Panc1 (cell line): Measurements from ENCODE around the gene IGFBP3. TPM values are rescaled to one million over a fixed set of nuclear protein-coding genes. Genes with fewer than 3 reads are reported as not detected.

Experiments used
- ATAC-seq: fragments of 200-7000 bp; cut with Tn5 transposase; 2 replicates; pipeline ENCODE4 v1.9.1; 2020; ENCODE audit warnings: mild to moderate bottlenecking, moderate library complexity
- BruUV-seq: library from RNA; stranded (reverse); fragments of 400-500 nt; replicated peaks from 2 replicates; lab custom pipeline; 2021; lab: Mats Ljungman, UMichigan
- CTCF ChIA-PET: fragments of 300-600 bp; sonication (Branson Sonifier 250); formaldehyde crosslinking; loops from one replicate; lab custom pipeline; 2022; ENCODE audit warnings: antibody characterized with exemption; lab: Charles Lee
- POLR2A ChIA-PET: fragments of 300-600 bp; sonication (Branson Sonifier 250); formaldehyde crosslinking; loops from one replicate; lab custom pipeline; 2022; ENCODE audit warnings: antibody characterized with exemption; lab: Charles Lee
- DNase-seq: peaks from one replicate; pipeline ENCODE4 v3.0.0-alpha.2; 2010; ENCODE audit warnings: low read depth, low spot score
- H3K27ac ChIP-seq: 2 replicates; pipeline ENCODE4 v1.5.1; 2011; ENCODE audit warnings: mild to moderate bottlenecking, low read length, inconsistent platforms
- H3K27me3 ChIP-seq: fragments of 200-500 bp; sonication (Bioruptor generic); 2 replicates; pipeline ENCODE4 v1.6.0; 2014; ENCODE audit warnings: low read length, inconsistent platforms; ENCODE audit not compliant: control insufficient read depth, insufficient read depth
- H3K36me3 ChIP-seq: fragments of 200-500 bp; sonication (Bioruptor generic); 2 replicates; pipeline ENCODE4 v1.5.1; 2014; ENCODE audit warnings: inconsistent platforms, mild to moderate bottlenecking, low read length, moderate library complexity; ENCODE audit not compliant: control insufficient read depth, insufficient read depth
- H3K4me1 ChIP-seq: 2 replicates; pipeline ENCODE4 v1.5.1; 2011; ENCODE audit warnings: inconsistent platforms, mild to moderate bottlenecking, low read length, moderate library complexity; ENCODE audit not compliant: control insufficient read depth, insufficient read depth
- H3K4me3 ChIP-seq, 2 experiments: 2 replicates each; pipeline ENCODE4 v1.5.1; 2011 to 2012; ENCODE audit warnings: low read depth in 2 of 2, low read length in 2 of 2, mild to moderate bottlenecking in 2 of 2, inconsistent platforms in 1 of 2, moderate library complexity in 1 of 2
- H3K9me3 ChIP-seq: fragments of 200-500 bp; sonication (Bioruptor generic); 2 replicates; pipeline ENCODE4 v1.5.1; 2014; ENCODE audit warnings: low read depth, mild to moderate bottlenecking, inconsistent platforms, low read length, moderate library complexity; ENCODE audit not compliant: control insufficient read depth, insufficient read depth
- POLR2AphosphoS5 ChIP-seq: IDR thresholded peaks from 2 replicates; pipeline ENCODE4 v1.6.1; 2012; ENCODE audit warnings: mild to moderate bottlenecking, low read depth, low read length, moderate library complexity
- SIN3A ChIP-seq: IDR thresholded peaks from 2 replicates; pipeline ENCODE4 v1.6.1; 2012; ENCODE audit warnings: low read depth, mild to moderate bottlenecking, low read length, moderate library complexity, borderline replicate concordance; ENCODE audit not compliant: insufficient read depth
- TCF7L2 ChIP-seq: IDR thresholded peaks from 2 replicates; pipeline ENCODE4 v1.6.1; 2011; ENCODE audit warnings: mild to moderate bottlenecking, low read depth, low read length, inconsistent platforms
- in situ Hi-C: cut with HindIII; loops from 2 replicates; pipeline ENCODE4 v1.10.0; 2016; ENCODE audit warnings: low sequenced_read_pairs, low pct_unique_long_range_greater_than_20kb
- intact Hi-C: fragments of 100-400 bp; cut with micrococcal nuclease; formaldehyde crosslinking; loops from one replicate; pipeline ENCODE4 v1.10.0; 2022; ENCODE audit not compliant: unreplicated experiment
- total RNA-seq: library from RNA; stranded (reverse); gene quantifications from one replicate; pipeline ENCODE4 v1.2.1, GENCODE V29; 2021; ENCODE audit not compliant: unreplicated experiment
- TF ChIP-seq, protein P1 (sequence below): fragments of 450-650 bp; IDR thresholded peaks from 2 replicates; pipeline ENCODE4 v1.5.1; 2017; ENCODE audit warnings: mild to moderate bottlenecking
- TF ChIP-seq, protein P2 (sequence below), 2 experiments: IDR thresholded peaks; 2 replicates each; pipeline ENCODE4 v1.6.1; 2011 to 2012; ENCODE audit warnings: low read depth in 2 of 2, control low read depth in 1 of 2, low read length in 1 of 2, mild to moderate bottlenecking in 1 of 2, moderate library complexity in 1 of 2; ENCODE audit not compliant: insufficient read depth in 1 of 2

Gene IGFBP3
- total RNA-seq, 1 experiment from 2014 or later, result 6.0 TPM

DNA sequence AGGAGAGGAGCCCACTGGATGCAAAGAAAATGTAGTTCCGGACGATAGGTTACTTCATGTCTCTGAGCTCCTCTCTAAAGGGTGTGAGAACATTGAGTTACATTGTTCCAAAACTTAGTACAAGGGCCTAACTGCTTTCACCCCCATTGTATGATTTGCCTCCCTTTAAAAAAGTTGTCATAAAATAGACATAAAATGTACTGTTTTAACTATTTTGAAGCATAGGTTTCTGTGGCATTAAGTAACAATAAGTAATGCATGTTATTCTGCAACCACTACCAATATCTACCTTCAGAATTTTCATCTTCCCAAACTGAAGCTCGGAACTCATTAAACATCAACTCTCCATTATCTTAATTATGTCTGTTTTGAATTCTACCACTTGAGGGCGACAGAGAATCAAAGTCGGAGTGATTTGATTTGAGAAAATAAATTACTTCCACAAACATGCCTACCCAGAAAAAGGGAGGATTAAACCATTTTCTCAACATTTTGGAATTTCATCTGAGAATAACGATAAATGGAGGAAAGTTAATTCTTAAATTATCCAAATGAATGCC is 30.1 kb downstream of the IGFBP3 start:
- no peak overlapping the region for H3K27ac ChIP-seq
- ATAC-seq (no peak), DNase-seq (no peak)
- no peaks in the 10 kb centered on the region for H3K36me3 ChIP-seq
- H3K4me1 ChIP-seq, result no peaks in the 10 kb centered on the region; the same call in 1 of the 2 replicates
- H3K4me3 ChIP-seq, result no peak overlapping the region
- intact Hi-C loops (loop anchor here (1.0 kb wide), 1 partner anchor 1289 kb away; no protein-coding TSS in a partner anchor), in situ Hi-C loops (no loop called here)
- CTCF ChIA-PET, result interaction anchor here (0.6 kb wide), 1 partner anchor 524 kb away, joined by 9 read pairs; no protein-coding TSS in a partner anchor
- POLR2A ChIA-PET, result no interaction called here
- BruUV-seq, result no TSS peak
- no peaks in the 10 kb centered on the region for H3K9me3 ChIP-seq
- H3K27me3 ChIP-seq, result peaks cover 37% of the 10 kb centered on the region
- no peak for TF ChIP-seq TCF7L2
- TF ChIP-seq, protein P1, sequence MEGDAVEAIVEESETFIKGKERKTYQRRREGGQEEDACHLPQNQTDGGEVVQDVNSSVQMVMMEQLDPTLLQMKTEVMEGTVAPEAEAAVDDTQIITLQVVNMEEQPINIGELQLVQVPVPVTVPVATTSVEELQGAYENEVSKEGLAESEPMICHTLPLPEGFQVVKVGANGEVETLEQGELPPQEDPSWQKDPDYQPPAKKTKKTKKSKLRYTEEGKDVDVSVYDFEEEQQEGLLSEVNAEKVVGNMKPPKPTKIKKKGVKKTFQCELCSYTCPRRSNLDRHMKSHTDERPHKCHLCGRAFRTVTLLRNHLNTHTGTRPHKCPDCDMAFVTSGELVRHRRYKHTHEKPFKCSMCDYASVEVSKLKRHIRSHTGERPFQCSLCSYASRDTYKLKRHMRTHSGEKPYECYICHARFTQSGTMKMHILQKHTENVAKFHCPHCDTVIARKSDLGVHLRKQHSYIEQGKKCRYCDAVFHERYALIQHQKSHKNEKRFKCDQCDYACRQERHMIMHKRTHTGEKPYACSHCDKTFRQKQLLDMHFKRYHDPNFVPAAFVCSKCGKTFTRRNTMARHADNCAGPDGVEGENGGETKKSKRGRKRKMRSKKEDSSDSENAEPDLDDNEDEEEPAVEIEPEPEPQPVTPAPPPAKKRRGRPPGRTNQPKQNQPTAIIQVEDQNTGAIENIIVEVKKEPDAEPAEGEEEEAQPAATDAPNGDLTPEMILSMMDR, result peak; percentile 81; the same call in 1 of the 2 replicates

DNA sequence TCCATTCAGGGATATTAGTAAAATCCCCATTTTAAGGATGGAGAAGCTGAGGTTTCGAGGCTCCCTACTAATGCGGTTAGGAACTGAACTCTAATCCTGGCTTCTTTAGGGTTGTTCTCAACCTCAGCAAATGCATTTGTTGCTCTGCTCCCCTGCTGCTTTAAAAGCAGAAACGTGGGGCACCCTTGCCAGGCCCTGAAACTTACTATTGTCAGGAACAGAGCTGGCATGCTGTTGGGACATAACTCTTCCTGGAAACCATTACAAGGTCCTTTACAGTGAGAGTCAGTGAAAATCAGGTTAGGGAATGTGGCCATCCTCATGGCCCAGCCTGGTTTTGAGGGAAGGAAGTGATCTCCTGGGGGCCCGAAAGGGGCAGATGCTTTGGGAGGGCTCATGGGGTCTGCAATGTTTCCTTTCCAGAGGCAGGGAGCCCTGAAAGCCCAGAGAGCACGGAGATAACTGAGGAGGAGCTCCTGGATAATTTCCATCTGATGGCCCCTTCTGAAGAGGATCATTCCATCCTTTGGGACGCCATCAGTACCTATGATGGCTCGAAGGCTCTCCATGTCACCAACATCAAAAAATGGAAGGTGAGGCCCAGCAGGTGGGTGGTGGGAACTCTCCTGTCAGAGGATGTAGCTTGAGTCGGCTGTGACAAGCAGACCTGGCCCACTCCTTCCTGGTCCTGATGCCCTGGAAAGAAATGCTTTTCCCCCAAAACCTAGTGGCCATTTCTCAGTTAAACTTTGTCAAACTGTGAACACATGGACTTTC is 30.8 kb downstream of the IGFBP3 start:
- Histone ChIP-seq H3K36me3 (no peaks in the 10 kb centered on the region), H3K4me3 (no peak overlapping the region), H3K4me1 (no peaks in the 10 kb centered on the region; the same call in 1 of the 2 replicates), H3K27ac (no peak overlapping the region), H3K9me3 (no peaks in the 10 kb centered on the region), H3K27me3 (peaks cover 35% of the 10 kb centered on the region)
- no peak for DNase-seq
- in situ Hi-C loops, result no loop called here
- CTCF ChIA-PET, result no interaction called here
- intact Hi-C loops, result no loop called here
- POLR2A ChIA-PET, result no interaction called here
- TF ChIP-seq, protein P1, result no peak
- TF ChIP-seq TCF7L2 (no peak), POLR2AphosphoS5 (no peak), SIN3A (no peak)
- TF ChIP-seq, protein P2, sequence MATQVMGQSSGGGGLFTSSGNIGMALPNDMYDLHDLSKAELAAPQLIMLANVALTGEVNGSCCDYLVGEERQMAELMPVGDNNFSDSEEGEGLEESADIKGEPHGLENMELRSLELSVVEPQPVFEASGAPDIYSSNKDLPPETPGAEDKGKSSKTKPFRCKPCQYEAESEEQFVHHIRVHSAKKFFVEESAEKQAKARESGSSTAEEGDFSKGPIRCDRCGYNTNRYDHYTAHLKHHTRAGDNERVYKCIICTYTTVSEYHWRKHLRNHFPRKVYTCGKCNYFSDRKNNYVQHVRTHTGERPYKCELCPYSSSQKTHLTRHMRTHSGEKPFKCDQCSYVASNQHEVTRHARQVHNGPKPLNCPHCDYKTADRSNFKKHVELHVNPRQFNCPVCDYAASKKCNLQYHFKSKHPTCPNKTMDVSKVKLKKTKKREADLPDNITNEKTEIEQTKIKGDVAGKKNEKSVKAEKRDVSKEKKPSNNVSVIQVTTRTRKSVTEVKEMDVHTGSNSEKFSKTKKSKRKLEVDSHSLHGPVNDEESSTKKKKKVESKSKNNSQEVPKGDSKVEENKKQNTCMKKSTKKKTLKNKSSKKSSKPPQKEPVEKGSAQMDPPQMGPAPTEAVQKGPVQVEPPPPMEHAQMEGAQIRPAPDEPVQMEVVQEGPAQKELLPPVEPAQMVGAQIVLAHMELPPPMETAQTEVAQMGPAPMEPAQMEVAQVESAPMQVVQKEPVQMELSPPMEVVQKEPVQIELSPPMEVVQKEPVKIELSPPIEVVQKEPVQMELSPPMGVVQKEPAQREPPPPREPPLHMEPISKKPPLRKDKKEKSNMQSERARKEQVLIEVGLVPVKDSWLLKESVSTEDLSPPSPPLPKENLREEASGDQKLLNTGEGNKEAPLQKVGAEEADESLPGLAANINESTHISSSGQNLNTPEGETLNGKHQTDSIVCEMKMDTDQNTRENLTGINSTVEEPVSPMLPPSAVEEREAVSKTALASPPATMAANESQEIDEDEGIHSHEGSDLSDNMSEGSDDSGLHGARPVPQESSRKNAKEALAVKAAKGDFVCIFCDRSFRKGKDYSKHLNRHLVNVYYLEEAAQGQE (IDR thresholded peaks at IDR 0.05; ENCODE audit: insufficient read depth in 1 of 2, low read depth in 2 of 2, low read length in 1 of 2), result no peak
- ATAC-seq, result no peak
- BruUV-seq, result no TSS peak
